ENCODE data around the gene RPS15. TPM values are rescaled to one million over a fixed set of nuclear protein-coding genes. Genes with fewer than 3 reads are reported as not detected.

Gene RPS15
- total and polyA plus RNA-seq, 2 of the 13 experiments (the other 11 are each of a cell fraction or from before 2014, with no cell fraction given), result 695 to 1,411 TPM

DNA sequence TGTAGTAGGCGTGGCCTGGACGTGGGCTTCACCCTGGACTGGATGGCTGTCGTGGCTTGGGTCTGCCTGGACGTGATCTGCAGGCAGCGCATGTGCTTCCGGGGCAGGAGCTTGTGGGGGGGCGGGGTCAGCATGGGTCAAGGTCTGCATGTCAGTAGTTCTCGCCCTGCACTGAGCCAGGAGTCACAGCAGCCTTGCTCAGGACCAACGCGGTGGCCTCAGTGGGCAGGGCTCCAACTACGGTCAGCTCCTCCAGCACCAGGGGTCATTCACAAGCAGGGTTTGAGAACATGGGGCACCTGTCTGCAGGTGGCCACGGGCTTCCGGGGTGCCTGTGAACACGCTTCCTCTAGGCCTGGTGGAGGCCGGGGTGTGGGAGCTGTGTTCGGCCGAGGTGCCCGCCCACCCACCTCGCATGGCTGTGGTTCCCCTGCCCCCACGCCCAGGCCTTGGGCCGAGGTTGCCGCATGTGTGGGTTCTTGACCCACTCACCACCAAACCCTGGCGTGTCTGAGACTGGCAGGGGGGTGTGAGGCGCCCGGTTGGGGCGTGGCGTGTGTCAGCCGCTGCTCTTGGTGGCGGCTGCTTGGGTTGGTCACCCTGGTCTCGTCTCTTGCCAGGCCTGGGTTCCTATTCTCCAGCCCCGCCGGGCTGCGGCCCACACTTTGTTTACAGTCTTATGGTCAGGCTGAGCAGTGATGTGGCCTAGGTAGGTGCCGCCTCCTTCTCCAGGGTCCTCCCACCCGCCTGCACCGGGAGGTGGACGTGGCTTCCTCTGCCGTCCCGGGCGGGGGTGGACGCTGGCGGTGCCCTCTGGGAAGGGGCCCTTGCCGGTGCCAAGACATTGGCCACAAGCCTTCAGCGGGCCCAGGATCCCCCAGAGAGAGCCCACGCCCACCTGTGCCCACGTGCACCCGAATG lies 4.8 kb upstream of the RPS15 start (continued):
- TF ChIP-seq, protein P1, sequence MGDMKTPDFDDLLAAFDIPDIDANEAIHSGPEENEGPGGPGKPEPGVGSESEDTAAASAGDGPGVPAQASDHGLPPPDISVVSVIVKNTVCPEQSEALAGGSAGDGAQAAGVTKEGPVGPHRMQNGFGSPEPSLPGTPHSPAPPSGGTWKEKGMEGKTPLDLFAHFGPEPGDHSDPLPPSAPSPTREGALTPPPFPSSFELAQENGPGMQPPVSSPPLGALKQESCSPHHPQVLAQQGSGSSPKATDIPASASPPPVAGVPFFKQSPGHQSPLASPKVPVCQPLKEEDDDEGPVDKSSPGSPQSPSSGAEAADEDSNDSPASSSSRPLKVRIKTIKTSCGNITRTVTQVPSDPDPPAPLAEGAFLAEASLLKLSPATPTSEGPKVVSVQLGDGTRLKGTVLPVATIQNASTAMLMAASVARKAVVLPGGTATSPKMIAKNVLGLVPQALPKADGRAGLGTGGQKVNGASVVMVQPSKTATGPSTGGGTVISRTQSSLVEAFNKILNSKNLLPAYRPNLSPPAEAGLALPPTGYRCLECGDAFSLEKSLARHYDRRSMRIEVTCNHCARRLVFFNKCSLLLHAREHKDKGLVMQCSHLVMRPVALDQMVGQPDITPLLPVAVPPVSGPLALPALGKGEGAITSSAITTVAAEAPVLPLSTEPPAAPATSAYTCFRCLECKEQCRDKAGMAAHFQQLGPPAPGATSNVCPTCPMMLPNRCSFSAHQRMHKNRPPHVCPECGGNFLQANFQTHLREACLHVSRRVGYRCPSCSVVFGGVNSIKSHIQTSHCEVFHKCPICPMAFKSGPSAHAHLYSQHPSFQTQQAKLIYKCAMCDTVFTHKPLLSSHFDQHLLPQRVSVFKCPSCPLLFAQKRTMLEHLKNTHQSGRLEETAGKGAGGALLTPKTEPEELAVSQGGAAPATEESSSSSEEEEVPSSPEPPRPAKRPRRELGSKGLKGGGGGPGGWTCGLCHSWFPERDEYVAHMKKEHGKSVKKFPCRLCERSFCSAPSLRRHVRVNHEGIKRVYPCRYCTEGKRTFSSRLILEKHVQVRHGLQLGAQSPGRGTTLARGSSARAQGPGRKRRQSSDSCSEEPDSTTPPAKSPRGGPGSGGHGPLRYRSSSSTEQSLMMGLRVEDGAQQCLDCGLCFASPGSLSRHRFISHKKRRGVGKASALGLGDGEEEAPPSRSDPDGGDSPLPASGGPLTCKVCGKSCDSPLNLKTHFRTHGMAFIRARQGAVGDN (CRISPR knock-in tag; IDR thresholded peaks at IDR 0.05), result peak; percentile 69
- TF ChIP-seq RBM22 (optimal IDR thresholded peaks at IDR 0.05; ENCODE audit: low read length) (peak; percentile 20), ZNF326 (CRISPR knock-in tag; IDR thresholded peaks at IDR 0.05; ENCODE audit: borderline replicate concordance) (no peak), RARA (CRISPR knock-in tag; IDR thresholded peaks at IDR 0.05) (0 out of 2 replicates have a peak, but pooled peaks have one; percentile 12), ZNF225 (CRISPR knock-in tag; IDR thresholded peaks at IDR 0.05) (0 out of 2 replicates have a peak, but pooled peaks have one; percentile 21), GABPA (IDR thresholded peaks at IDR 0.05; ENCODE audit: low read depth, low read length) (peak; percentile 36; the same call in 1 of the 2 replicates), GABPA (CRISPR knock-in tag; IDR thresholded peaks at IDR 0.05; ENCODE audit: low read depth) (peak; percentile 74), ZNF33A (CRISPR knock-in tag; IDR thresholded peaks at IDR 0.05; ENCODE audit: borderline replicate concordance) (no peak), AGO2 (optimal IDR thresholded peaks at IDR 0.05; ENCODE audit: low read depth, low read length) (peak; percentile 18), HNRNPL (IDR thresholded peaks at IDR 0.05; ENCODE audit: low read depth, low read length) (0 out of 2 replicates have a peak, but pooled peaks have one; percentile 26), RBFOX2 (IDR thresholded peaks at IDR 0.05; ENCODE audit: low read depth, low read length) (0 out of 2 replicates have a peak, but pooled peaks have one; percentile 14)
- TF ChIP-seq, protein P2, sequence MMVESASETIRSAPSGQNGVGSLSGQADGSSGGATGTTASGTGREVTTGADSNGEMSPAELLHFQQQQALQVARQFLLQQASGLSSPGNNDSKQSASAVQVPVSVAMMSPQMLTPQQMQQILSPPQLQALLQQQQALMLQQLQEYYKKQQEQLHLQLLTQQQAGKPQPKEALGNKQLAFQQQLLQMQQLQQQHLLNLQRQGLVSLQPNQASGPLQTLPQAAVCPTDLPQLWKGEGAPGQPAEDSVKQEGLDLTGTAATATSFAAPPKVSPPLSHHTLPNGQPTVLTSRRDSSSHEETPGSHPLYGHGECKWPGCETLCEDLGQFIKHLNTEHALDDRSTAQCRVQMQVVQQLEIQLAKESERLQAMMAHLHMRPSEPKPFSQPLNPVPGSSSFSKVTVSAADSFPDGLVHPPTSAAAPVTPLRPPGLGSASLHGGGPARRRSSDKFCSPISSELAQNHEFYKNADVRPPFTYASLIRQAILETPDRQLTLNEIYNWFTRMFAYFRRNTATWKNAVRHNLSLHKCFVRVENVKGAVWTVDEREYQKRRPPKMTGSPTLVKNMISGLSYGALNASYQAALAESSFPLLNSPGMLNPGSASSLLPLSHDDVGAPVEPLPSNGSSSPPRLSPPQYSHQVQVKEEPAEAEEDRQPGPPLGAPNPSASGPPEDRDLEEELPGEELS (CRISPR knock-in tag; IDR thresholded peaks at IDR 0.05), result no peak
